BJ (cell line): ENCODE measurements around the gene ZNF3. TPM values are rescaled to one million over a fixed set of nuclear protein-coding genes. Genes with fewer than 3 reads are reported as not detected.

Source experiments
- CTCF ChIA-PET: fragments of 350-600 bp; formaldehyde crosslinking; extraction: SDS; loops from one replicate; lab custom pipeline; 2021; ENCODE audit warnings: antibody characterized with exemption, inconsistent platforms; lab: Yijun Ruan, JAX
- POLR2A ChIA-PET: fragments of 300-600 bp; sonication (Branson Sonifier 250); formaldehyde crosslinking; extraction: SDS; loops from one replicate; lab custom pipeline; 2021; ENCODE audit warnings: antibody characterized with exemption; lab: Charles Lee
- DNase-seq: peaks from one replicate; pipeline ENCODE4 v3.0.0-alpha.2; 2011; ENCODE audit warnings: low read depth
- H3K27me3 ChIP-seq: 2 replicates; pipeline ENCODE4 v1.6.0; 2011; ENCODE audit warnings: low read length; ENCODE audit not compliant: control insufficient read depth, insufficient read depth
- H3K36me3 ChIP-seq: 2 replicates; pipeline ENCODE4 v1.5.1; 2011; ENCODE audit warnings: low read length; ENCODE audit not compliant: control insufficient read depth, insufficient read depth
- H3K4me3 ChIP-seq: 2 replicates; pipeline ENCODE4 v1.5.1; 2011; ENCODE audit warnings: low read depth, mild to moderate bottlenecking, control low read depth, low read length
- CTCF ChIP-seq: IDR thresholded peaks from 2 replicates; pipeline ENCODE4 v1.5.1; 2011; ENCODE audit warnings: low read depth, mild to moderate bottlenecking, control low read depth, inconsistent platforms, low read length, moderate library complexity; ENCODE audit not compliant: insufficient read depth
- polyA plus RNA-seq: library from polyadenylated mRNA; depleted of rRNA; stranded (reverse); fragments of >200 nt; gene quantifications from 2 replicates; pipeline ENCODE4 v1.2.3, GENCODE V29; 2011

ZNF3 gene
- polyA plus RNA-seq, 1 experiment: 17.4 TPM

GRCh38 chr7:100102950-100103840 is 21.7 kb upstream of the ZNF3 start:
- ChIA-PET POLR2A (no interaction called here), CTCF (interaction anchor here (1.0 to 1.4 kb wide), 2 partner anchors 11 to 15 kb away, joined by 3 to 4 read pairs; partner anchors contain the start of gene COPS6)
- DNase-seq: peak; percentile 42
- no peak for TF ChIP-seq CTCF
- H3K36me3 ChIP-seq: peaks cover 29% of the 10 kb centered on the region
- no peak overlapping the region for H3K4me3 ChIP-seq
- no peaks in the 10 kb centered on the region for H3K27me3 ChIP-seq

DNA sequence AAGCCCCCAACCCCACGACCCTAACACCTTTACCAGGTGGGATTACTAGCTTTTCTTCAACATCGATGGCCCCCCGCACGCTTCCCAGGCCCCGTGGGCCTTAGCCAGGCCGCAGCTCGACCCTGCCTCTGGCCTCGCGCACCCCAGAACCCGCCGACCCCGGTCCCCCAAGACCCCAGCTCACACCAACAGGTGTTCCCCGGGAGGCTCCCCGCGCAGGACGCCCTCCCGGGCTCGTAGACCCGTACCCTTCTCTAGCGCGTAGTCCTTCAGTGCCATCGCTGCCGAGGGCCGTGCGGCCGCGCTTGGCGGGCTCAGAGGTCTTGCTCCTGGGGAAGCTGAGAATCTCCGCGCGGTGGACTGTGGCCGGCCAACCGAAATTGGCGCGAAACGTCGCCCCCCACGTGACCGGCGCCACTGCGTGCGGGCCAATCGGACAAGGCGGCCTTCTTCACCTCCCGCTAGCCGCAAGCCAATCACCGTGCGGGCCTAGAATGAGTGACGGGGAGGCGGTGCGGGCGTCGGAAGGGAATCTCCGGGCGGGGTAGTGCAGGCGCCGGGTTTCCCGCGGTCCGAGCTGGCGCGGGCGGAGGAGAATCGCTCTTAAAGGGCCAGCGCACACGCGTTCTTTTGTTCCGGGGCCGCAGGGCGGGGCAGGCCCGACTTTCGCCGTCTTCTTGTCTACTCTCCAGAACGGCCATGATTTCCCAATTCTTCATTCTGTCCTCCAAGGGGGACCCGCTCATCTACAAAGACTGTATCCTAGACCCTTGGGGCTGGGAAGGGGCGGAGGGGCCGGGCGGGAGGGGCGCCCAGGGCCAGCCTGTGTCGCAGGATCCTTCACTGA is 19.7 kb upstream of the ZNF3 start, which contains the start of the genes AP4M1 and MCM7:
Gene AP4M1, plus strand, starts transcription at position 628 of the 847 bp plus-strand sequence. Its CDS starts 72 bp downstream, at position 700.
Gene MCM7, minus strand, starts transcription at position 382 of the 847 bp plus-strand sequence. Its CDS starts 103 bp downstream, at position 279.
- peak within 1 kb of the TSS; percentile 61 for H3K4me3 ChIP-seq
- DNase-seq: peak; percentile 94
- H3K36me3 ChIP-seq: peaks cover 26% of the 10 kb centered on the region
- TF ChIP-seq CTCF: no peak
- CTCF ChIA-PET: interaction anchor here (0.5 to 2.3 kb wide), 10 partner anchors 9 to 636 kb away, joined by 3 to 6 read pairs (median 3); no protein-coding TSS in a partner anchor
- POLR2A ChIA-PET: interaction anchor here (0.6 to 0.9 kb wide), 5 partner anchors 13 to 792 kb away, joined by 3 to 17 read pairs (median 3); partner anchors contain the start of genes BUD31 and COPS6
- no peaks in the 10 kb centered on the region for H3K27me3 ChIP-seq

DNA sequence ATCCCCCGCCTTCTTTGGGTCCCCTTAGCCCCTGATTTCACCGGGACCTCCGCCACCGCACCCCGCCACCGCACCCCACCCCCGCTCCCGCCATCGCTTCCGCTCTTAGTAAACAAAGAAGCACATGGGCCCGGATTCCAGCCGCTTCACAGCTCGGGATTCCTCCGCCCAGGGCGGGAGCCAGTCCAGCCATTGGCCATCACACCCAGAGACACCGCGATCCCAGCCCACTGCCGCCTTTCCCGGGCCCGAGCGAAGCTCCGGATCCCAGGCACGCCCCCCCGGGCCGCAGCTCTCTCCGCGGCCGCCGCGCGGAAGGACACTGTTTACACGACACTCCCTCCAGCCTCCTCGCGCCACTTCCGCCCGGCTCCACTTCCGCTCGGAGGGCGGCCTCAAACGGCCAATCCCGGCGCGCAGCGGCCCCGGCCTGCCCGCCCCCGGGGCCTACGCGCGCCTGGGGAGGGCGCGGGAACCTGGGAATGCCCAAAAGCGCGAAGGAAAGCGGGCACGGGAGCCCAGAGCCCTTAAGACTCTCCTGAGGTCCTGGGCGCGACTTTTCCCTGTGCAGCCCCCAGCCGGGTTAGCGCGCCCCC is 19.0 kb upstream of the ZNF3 start:
- Histone ChIP-seq H3K27me3 (no peaks in the 10 kb centered on the region), H3K4me3 (peak overlapping the region; percentile 61), H3K36me3 (peaks cover 31% of the 10 kb centered on the region)
- POLR2A ChIA-PET: interaction anchor here (0.6 to 0.9 kb wide), 5 partner anchors 12 to 792 kb away, joined by 3 to 17 read pairs (median 4); partner anchors contain the start of genes BUD31 and COPS6
- DNase-seq: peak; percentile 80
- CTCF ChIA-PET: interaction anchor here (0.7 to 2.3 kb wide), 7 partner anchors 8 to 121 kb away, joined by 3 to 6 read pairs (median 3); no protein-coding TSS in a partner anchor
- TF ChIP-seq CTCF: no peak

DNA sequence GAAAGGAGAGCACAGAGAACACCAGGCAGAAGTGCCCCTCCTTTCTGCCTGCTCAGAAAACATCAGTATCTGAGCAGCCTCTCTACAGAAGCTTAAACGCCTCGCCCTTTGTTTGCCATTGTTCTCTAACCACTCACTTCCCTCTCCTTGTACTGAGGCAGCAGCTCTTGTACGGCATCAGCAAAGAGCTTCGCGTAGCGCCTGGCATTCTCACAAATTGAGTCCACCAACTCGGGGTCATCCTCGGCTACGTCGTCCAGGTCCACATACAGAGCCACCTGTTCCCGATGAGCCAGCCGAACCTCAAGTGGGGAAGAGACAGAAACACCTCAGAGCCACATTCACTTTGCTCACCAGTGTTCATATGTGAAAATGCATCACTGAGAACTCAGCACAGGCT is 17.9 kb upstream of the ZNF3 start:
- Histone ChIP-seq H3K4me3 (peak overlapping the region; percentile 61), H3K27me3 (no peaks in the 10 kb centered on the region), H3K36me3 (peaks cover 30% of the 10 kb centered on the region)
- no peak for TF ChIP-seq CTCF
- no peak for DNase-seq
- ChIA-PET CTCF (interaction anchor here (0.7 to 1.2 kb wide), 2 partner anchors 10 to 11 kb away, joined by 3 to 6 read pairs; no protein-coding TSS in a partner anchor), POLR2A (no interaction called here)
